8988T (cell line): ENCODE measurements around the gene CDC73.

ENCODE experiments used
- DNase-seq: peaks from one replicate; pipeline ENCODE4 v3.0.0; 2011

CDC73 gene

DNA sequence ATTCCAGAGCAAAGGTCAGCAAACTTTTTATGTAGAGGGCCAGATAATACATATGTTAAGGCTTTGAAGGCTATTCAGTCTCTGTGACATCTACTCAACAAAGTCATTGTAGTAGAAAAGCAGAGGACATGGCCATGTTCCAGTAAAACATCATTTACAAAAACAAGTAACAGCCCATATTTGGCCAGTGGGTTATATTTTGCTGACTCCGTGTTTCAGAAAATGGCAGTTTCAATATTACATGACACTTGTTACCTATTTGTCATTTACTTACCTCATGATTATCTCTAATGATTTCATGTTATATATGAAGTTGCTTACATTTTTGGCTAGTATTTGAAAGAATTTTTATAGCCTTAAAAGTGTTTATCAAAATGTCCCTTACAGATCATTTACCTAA lies 182.0 kb downstream of the CDC73 start:
- no peak for DNase-seq
